Loucy (cell line): ENCODE data around the gene NF1.

Experiments
- H2AFZ ChIP-seq: fragments of 200-600 bp; sonication (generic); 2 replicates; pipeline ENCODE4 v1.6.0; 2016; ENCODE audit warnings: antibody characterized with exemption, mild to moderate bottlenecking, low read length, moderate library complexity
- H3F3A ChIP-seq: fragments of 200-600 bp; 2 replicates; pipeline ENCODE4 v1.6.0; 2016; ENCODE audit warnings: antibody characterized with exemption, low read depth, mild to moderate bottlenecking
- H3K27me3 ChIP-seq: fragments of 200-600 bp; sonication (generic); 2 replicates; pipeline ENCODE4 v1.6.1; 2014; ENCODE audit warnings: low read length, mild to moderate bottlenecking; ENCODE audit not compliant: insufficient read depth, poor library complexity, severe bottlenecking
- H3K36me3 ChIP-seq: fragments of 200-600 bp; sonication (generic); 2 replicates; pipeline ENCODE4 v1.6.1; 2016; ENCODE audit warnings: low read length; ENCODE audit not compliant: insufficient read depth
- H3K4me1 ChIP-seq: fragments of 200-600 bp; sonication (generic); 2 replicates; pipeline ENCODE4 v1.5.1; 2014; ENCODE audit warnings: low read length, mild to moderate bottlenecking; ENCODE audit not compliant: insufficient read depth, poor library complexity, severe bottlenecking
- H3K4me2 ChIP-seq: fragments of 200-600 bp; sonication (generic); 2 replicates; pipeline ENCODE4 v1.6.0; 2014; ENCODE audit warnings: antibody characterized with exemption, low read length, low read depth, mild to moderate bottlenecking; ENCODE audit not compliant: poor library complexity, severe bottlenecking
- H3K4me3 ChIP-seq: fragments of 200-600 bp; sonication (generic); 2 replicates; pipeline ENCODE4 v1.5.1; 2014; ENCODE audit warnings: low read length, mild to moderate bottlenecking, mixed read lengths; ENCODE audit not compliant: poor library complexity, severe bottlenecking
- H3K79me2 ChIP-seq: fragments of 200-600 bp; sonication (generic); 2 replicates; pipeline ENCODE4 v1.6.1; 2014; ENCODE audit warnings: low read length; ENCODE audit not compliant: insufficient read depth
- H3K9ac ChIP-seq: fragments of 200-600 bp; sonication (generic); 2 replicates; pipeline ENCODE4 v1.6.0; 2014; ENCODE audit warnings: mild to moderate bottlenecking, low read depth, low read length, moderate library complexity; ENCODE audit not compliant: poor library complexity, severe bottlenecking
- H3K9me2 ChIP-seq: fragments of 200-600 bp; sonication (generic); replicated peaks from 2 replicates; pipeline ENCODE4 v1.6.1; 2016; ENCODE audit warnings: low read depth, low read length, mixed read lengths
- H3K9me3 ChIP-seq: fragments of 200-600 bp; sonication (generic); 2 replicates; pipeline ENCODE4 v1.6.1; 2014; ENCODE audit warnings: mild to moderate bottlenecking, antibody characterized with exemption, low read length, low read depth; ENCODE audit not compliant: insufficient read depth
- H4K20me1 ChIP-seq: fragments of 200-600 bp; sonication (generic); 2 replicates; pipeline ENCODE4 v1.6.0; 2014; ENCODE audit warnings: antibody characterized with exemption, low read length, mild to moderate bottlenecking; ENCODE audit not compliant: insufficient read depth, poor library complexity, severe bottlenecking
- EZH2phosphoT487 ChIP-seq: fragments of 200-600 bp; IDR thresholded peaks from 2 replicates; pipeline ENCODE4 v1.6.1; 2018; ENCODE audit warnings: antibody characterized with exemption, mild to moderate bottlenecking, moderate library complexity, borderline replicate concordance
- TF ChIP-seq, protein P1 (sequence below): fragments of 200-600 bp; sonication (generic); conservative IDR thresholded peaks from 2 replicates; pipeline ENCODE4 v1.5.1; 2014; ENCODE audit warnings: mild to moderate bottlenecking, antibody characterized with exemption, low read length

Gene NF1

DNA sequence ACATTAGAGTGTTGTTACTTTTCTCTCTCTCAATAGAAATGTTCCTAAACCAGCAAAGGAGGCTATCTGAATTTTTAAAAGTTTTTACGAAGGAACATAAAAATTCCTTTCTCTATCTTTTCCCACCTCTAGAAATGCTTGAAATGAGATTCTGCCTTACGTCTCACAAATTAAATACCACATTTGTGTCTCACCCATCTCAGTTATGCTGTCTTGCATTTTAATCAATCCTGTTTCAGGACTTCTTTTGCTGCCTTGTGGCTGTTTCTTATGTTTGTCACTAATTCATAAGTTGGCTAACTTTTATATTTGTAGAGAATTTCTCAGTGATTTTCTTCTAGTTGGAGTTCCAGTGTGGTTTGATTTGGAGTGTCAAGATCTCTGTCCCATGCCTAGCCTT, 198.8 kb downstream of the NF1 start:
- no peak for TF ChIP-seq EZH2phosphoT487
- TF ChIP-seq, protein P1, sequence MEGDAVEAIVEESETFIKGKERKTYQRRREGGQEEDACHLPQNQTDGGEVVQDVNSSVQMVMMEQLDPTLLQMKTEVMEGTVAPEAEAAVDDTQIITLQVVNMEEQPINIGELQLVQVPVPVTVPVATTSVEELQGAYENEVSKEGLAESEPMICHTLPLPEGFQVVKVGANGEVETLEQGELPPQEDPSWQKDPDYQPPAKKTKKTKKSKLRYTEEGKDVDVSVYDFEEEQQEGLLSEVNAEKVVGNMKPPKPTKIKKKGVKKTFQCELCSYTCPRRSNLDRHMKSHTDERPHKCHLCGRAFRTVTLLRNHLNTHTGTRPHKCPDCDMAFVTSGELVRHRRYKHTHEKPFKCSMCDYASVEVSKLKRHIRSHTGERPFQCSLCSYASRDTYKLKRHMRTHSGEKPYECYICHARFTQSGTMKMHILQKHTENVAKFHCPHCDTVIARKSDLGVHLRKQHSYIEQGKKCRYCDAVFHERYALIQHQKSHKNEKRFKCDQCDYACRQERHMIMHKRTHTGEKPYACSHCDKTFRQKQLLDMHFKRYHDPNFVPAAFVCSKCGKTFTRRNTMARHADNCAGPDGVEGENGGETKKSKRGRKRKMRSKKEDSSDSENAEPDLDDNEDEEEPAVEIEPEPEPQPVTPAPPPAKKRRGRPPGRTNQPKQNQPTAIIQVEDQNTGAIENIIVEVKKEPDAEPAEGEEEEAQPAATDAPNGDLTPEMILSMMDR: no peak
- H3K4me1 ChIP-seq: peaks cover 11% of the 10 kb centered on the region
- H3K9me2 ChIP-seq: no peaks in the 10 kb centered on the region
- H4K20me1 ChIP-seq: no peaks in the 10 kb centered on the region
- no peaks in the 10 kb centered on the region for H3F3A ChIP-seq
- H3K4me3 ChIP-seq: no peak overlapping the region
- no peaks in the 10 kb centered on the region for H3K36me3 ChIP-seq
- no peak overlapping the region for H3K4me2 ChIP-seq
- H3K9me3 ChIP-seq: no peaks in the 10 kb centered on the region
- H2AFZ ChIP-seq: no peak overlapping the region
- no peak overlapping the region for H3K9ac ChIP-seq
- no peaks in the 10 kb centered on the region for H3K79me2 ChIP-seq
- no peaks in the 10 kb centered on the region for H3K27me3 ChIP-seq

DNA sequence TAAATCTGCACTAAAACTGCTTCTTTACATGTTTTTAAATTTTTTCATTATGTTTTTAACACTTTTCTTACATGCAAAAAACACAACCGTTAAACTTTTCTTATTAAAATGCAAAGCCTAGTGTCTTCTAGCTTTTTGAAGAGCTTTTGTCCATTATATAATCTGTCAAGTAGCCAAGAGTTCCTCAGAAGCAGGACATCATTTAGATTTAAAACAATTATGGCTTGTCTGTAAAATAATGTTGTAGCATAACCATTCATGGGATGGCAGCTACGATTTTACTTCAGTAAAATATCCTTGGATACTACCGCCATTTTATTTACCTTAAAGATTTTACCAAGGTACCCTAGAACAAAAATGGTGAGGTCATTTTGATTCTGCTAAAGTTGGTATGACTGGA, 199.5 kb downstream of the NF1 start:
- TF ChIP-seq, protein P1: no peak
- TF ChIP-seq EZH2phosphoT487: no peak
- Histone ChIP-seq H3K9me2 (no peaks in the 10 kb centered on the region), H3K4me3 (no peak overlapping the region), H4K20me1 (no peaks in the 10 kb centered on the region), H3K9me3 (no peaks in the 10 kb centered on the region), H3K4me1 (peaks cover 11% of the 10 kb centered on the region), H3F3A (no peaks in the 10 kb centered on the region), H3K9ac (no peak overlapping the region), H3K4me2 (no peak overlapping the region), H3K27me3 (no peaks in the 10 kb centered on the region), H2AFZ (no peak overlapping the region), H3K79me2 (no peaks in the 10 kb centered on the region), H3K36me3 (no peaks in the 10 kb centered on the region)

DNA sequence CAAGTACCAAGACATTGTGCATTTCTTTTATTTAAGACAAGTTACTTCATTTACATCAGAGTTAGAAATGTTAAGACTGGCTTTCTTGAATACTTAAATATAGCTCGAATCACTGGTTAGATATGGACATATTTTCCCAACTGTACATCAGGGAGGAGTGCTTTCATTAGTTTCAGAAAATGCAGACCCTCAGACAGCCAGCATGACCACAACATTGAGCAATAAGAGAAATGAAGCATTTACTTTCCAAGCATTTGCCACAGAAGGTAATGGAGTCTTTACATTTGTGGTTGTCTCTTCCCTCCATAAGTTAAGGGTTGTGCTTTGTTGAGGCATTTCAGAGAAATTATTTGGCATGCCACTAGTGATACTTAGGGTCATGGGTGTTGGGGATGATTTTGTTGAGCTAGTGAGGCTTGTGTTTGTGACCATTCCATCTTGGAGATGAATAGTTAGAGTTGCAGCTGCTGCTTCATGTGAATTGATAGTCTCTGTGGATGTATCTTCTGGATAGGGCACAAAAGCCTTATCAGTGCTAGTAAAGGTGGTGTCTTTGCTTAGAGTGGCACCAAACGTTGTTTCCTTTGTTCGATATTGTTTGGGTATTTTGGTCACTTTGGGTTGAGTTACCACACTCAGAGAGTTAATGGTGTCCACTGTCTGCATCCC, 200.2 kb downstream of the NF1 start:
- no peak overlapping the region for H3K9ac ChIP-seq
- no peaks in the 10 kb centered on the region for H3K79me2 ChIP-seq
- no peaks in the 10 kb centered on the region for H3K9me3 ChIP-seq
- no peak overlapping the region for H3K4me2 ChIP-seq
- peaks cover 6% of the 10 kb centered on the region for H3K4me1 ChIP-seq
- no peaks in the 10 kb centered on the region for H4K20me1 ChIP-seq
- H3K27me3 ChIP-seq: no peaks in the 10 kb centered on the region
- no peak for TF ChIP-seq EZH2phosphoT487
- TF ChIP-seq, protein P1: no peak
- H3F3A ChIP-seq: no peaks in the 10 kb centered on the region
- no peaks in the 10 kb centered on the region for H3K9me2 ChIP-seq
- no peak overlapping the region for H3K4me3 ChIP-seq
- no peak overlapping the region for H2AFZ ChIP-seq
- no peaks in the 10 kb centered on the region for H3K36me3 ChIP-seq
